HG03460 (cell line): Measurements from ENCODE around the gene SULT1C4.
"Not testable (repeated sequence)": the region's sequence is repeated elsewhere in the genome, so short reads cannot be mapped to it uniquely, and the experiment has no call there.

ENCODE experiments used
- ATAC-seq: cut with Tn5 transposase; IDR thresholded peaks from one replicate; pipeline ENCODE4 v1.9.1; 2021; ENCODE audit not compliant: unreplicated experiment

Gene SULT1C4

GRCh38 chr2:108377815-108378630 is at the start of gene SULT1C4:
TSS of gene SULT1C4 (plus strand) at chr2:108377954. CDS start at chr2:108378338, 384 bp downstream.
- ATAC-seq = no peak

DNA sequence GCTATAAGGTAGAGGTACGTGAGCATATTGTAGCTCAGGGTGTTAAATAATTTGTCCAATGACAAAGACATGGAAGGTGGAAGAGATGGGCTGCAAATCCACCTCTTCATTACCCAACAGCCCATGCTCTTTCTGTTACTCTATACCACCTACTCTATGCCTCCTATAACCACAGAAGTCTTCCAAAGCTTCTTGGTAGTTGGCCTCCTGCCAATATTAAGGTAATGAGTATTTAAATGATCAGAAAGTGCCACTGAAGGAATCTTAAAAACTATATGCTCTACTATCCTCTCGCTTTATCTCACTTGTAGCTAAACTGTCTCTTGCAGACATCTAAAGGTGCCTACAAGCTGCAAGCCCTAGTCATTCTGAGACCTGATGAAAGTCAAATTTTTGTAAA is 48.0 kb upstream of the SULT1C4 start:
- no peak for ATAC-seq

DNA sequence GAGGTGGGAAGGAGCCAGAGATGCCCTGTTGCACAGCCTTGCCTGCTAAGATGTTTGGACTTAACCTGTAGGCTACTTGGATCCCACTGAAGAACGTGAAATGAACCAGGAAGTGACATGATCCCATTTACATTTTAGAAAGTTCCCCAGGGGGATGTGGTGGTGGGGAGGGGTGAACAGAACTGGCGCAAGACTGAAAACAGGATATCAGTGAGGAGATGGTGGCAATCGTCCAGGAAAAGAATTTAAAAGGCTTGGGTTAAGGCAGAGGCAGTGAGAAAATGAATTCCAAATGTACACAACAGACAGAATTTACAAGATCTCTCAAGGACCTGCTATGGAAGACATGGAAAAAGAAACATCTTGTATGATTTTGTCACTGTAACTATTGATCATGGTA is 46.8 kb upstream of the SULT1C4 start:
- ATAC-seq = no peak

DNA sequence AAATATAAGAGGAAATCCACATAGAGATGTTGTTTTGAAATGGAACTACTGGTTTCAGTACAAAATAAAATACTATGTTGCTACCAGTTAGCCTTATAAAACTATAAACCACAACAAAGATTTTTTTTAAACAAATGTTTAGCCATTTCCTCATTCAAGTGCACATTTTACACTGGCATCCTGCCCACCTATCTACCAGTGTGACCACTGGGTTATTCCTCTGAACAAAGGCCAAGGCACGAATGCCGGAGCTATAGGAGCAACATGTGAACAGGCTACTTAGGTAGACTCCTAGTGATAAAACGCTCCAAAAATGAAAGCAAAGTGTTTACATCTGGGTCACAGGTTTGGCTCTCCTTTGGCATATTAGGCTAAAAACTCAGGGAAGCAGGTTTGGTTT is 31.8 kb upstream of the SULT1C4 start:
- ATAC-seq = no peak

DNA sequence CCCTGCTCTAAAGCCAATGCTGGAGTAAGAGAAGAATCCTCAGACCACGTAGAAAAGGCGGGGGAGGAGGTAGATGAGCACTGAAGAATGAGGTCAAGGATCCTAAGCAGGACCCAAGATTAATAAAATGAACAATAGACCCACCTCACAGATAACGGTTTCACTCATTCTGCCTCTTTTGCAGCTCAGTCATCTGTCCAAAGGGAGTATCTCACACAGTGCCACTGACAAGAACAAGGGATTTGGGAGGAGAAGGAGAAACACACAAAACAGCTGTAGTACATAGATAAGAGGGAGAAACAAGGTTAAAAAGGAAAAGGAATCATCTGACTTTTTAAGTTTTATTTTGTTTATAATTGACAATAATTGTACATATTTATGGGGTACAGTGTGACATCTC is 30.9 kb upstream of the SULT1C4 start:
- ATAC-seq = no peak

- no peak for ATAC-seq
Measured at GRCh38 chr2:108347786-108348185, 30.0 kb upstream of the SULT1C4 start.

DNA sequence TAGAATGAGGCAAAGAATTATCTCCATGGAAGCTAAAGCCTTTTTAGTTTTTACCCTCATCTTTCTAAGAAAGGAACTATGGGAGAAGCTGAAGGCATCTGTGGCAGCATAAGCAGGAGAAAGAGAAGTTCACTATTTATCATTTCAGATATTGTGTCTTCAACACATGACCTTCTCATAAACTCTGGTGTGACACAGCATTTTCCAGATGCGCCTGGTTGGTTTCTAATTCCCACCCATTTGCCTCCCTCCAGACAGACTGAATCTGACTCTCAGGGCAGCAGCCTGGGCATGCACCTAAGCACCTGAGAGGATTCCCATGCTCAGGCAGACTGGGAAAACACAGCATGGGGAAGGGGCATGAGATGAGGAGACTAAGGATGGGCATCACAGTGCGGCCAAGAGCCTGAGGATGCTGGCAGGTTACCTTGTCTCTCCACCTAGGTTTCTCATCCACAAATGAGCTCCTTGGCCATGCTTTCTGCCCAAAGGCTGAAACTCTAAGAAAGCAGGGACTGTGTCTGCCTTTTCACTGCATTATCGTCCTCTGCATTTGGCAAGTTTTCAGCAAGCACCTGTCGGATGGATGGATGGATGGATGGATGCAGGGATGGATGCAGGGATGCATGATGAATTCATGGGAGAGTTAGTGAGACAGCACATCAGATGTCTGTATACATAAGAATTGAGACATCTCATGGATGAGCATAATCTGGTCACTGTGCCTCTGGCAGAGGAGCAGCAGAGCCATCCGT is 28.8 kb upstream of the SULT1C4 start:
- no peak for ATAC-seq

- ATAC-seq = no peak
Measured at GRCh38 chr2:108349571-108349928, 28.2 kb upstream of the SULT1C4 start.

- no peak for ATAC-seq
Measured at GRCh38 chr2:108351889-108352288, 25.9 kb upstream of the SULT1C4 start.

GRCh38 chr2:108354136-108354535 is 23.6 kb upstream of the SULT1C4 start:
- no peak for ATAC-seq

DNA sequence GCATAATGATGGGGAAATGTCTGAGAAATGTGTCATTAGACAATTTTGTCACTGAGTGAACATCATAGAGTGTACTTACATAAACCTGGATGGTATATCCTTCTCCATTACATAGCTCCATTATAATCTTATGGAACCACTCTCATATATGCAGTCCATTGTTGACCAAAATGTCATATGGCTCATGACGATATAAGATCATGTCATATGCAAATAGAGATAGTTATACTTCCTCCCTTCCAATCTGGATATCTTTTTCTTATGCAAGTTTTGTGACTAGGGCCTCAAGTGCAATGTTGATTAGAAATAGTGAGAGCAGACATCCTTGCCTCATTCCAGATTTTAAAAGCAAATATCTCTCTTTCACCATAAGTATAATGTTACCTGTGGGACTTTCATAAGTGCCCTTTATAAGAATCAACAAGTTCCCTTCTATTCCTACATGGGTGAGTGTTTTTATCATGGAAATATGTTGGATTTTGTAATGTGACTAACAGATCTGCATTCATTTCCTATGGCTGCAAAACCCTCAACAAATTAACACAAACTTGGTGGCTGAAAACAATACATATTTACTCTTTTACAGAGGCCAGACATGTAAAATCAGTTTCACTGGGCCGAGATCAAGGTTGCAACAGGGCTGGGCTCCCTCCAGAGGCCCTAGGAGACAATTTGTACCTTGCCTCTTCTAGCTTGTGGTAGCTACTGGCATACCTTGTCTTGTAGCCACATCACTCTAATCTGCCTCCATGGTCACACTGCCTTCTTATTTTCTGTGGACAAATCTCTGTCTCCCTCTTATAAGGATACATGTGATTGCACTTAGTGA is 21.6 kb upstream of the SULT1C4 start:
- ATAC-seq = no peak

DNA sequence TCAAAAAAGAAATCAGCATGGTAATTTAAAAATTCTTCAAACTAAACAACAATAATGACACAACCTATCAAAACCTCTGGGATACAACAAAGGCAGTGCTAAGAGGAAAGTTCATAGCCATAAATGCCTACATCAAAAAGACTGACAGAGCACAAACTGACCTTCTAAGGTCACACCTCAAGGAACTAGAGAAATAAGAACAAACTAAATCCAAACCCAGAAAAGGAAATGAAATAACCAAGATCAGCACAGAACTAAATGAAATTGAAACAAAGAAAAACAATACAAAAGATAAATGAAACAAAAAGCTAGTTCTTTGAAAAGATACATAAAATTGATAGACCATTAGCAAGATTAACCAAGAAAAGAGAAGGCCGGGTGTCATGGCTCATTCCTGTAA is 18.4 kb upstream of the SULT1C4 start:
- not testable (repeated sequence) for ATAC-seq

DNA sequence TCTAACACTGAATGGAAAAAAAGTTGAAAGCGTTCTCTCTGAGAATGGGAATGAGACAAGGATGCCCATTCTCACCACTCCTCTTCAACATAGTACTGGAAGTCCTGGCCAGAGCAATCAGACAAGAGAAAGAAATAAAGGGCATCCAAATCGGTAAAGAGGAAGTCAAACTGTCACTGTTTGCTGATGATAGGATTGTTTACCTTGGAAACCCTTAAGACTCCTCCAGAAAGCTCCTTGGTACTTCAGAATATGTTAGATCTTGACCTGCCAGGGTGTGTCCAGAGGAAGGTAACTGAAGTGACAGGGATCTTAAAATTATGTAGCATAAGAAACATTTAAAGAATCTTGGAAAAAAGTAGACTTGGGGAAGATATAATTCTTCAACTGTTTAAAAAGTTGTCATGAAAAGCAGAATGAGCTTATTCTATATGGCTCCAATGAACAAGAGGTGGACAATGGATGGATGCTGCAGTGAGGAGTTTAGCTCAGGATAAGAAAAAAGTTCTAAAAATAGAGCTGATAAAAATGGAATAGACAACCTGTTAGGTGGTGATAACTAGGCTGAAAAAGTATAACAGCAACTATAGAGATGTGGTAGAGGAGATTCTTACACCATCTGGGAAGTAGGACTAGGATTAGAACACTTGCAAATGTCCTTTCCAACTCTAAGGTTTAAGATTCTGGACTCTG is 16.8 kb upstream of the SULT1C4 start:
- ATAC-seq = no peak

DNA sequence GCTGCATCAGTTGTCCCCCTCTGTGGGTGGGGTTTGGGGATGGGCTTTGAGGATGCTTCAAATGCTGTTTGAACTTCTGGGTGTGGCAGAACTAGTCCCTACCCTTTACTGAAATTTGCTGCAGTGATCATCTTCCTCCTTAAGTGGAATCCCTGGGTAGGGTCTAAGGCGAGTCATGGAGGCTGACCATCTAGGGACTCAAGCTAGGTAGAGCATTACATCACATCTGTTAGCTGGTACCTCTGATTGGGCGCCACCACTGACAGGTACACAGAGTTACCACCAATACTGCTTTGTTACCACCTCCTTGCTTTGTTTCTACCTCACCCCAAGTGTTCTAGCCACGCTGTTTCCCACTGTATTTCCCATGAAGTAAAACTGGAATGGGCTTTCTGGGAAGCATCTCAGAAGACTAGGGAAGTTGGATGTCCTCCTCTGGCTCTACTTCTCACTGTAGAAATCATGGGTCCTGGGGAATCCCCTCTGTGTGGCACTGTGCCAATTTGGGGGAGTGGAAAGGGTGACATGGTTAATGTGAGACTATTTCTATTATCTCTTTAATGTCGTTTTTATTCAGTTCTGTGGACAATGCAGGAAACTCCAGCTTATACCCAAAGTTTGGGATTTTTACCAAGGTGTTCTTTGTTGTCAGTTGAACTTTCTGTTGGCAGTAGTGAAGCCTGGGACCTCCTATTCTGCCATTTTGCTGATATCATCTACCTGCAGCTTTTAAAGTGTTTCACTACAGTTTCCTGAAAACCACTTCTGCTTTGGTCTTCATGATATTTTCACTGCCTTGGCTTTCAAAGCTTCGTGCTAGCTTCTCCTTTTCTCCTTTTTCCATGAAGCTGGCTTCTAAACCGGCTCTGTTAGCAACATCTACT is 14.5 kb upstream of the SULT1C4 start:
- ATAC-seq = no peak

GRCh38 chr2:108363908-108364225 is 13.9 kb upstream of the SULT1C4 start:
- no peak for ATAC-seq

DNA sequence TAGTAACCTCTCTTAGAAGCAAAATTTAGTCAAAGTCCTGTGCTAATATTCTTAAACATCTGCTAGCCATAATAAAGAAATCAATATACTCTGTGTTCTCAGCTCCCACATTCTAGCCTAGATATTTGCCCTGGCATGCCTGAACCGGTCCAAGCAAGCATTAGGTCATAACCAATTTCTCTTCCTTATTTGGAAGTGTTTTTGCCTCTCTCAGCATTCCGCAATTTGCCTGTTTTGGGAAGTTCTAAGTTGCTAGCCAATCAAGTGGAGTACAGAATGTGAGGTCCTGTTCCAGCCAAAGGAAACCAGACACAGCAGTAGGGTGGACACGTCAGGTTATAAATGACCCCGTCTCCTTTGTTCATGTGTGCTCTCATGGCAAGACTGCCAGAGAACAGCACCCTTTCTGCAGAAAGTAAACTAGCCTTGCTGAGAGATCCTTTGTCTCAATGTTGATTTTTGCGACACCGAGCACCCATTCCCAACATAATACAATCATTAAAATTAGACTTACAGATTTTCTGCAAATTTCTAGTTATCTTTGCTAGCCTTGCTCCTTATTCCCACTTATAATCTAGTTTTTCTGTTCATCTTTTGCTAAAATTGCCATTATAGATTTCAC is 13.0 kb upstream of the SULT1C4 start:
- ATAC-seq = no peak

DNA sequence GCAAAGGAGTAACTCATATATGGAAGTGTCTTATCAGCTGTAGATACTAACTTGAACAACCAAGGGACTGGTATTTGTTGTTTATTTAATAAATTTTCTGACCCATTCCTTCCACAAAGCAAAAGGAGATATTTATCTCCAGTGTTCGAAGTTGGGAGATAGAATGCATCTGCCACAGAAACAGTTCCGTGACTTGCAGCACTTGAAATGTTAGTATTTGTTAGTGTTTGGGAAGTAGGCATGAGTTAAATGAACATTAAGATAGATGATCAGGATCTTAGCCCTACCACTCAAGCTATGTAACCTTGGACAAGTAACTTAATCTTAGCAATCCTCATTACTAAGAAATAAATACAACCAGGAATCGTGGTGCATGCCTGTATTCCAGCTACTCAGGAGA is 12.1 kb upstream of the SULT1C4 start:
- ATAC-seq = no peak

DNA sequence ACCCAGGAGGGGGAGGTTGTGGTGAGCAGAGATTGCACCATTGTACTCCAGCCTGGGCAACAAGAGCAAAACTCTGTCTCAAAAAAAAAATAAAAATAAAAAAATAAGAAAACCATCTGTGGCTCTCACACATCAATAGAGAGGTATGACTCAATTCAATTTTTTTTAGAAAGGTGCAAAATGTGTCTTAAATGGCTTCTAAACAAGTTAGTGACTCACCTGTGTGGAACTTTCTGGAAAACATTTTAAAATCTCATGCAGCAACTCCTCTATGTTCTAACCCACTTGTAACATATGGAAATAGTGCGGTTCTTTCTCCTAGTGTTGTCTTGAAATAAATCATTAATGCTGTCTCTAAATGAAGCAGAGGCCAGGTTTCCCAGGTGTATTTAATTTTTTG is 10.7 kb upstream of the SULT1C4 start:
- no peak for ATAC-seq

DNA sequence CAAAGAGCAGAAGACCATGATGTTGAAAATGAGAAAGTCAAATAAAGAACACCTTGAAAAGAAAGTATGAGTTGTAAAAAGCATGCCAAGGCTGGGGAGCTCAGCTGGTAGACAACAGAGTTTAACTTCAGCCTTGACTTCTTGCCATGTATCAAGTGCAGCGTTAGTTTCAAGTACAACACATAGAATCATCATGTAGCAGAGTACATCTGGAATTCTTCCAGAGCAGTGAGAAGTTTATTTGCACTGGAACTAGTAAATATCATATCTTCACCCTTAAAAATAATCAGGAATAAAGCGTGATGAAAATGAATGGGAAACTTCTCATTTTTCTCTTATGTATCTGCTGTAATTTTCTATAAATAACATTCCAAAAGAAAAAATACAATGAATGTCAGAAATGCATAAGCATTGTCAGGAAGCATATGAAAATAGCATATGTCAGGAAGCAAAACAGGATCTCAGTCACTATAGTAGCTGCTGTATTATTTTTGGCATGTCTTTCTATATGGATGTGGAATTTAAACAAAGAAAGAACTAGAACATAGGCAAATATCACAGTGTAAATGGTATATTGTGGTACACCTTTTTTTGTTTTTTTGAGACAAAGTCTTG is 10.1 kb upstream of the SULT1C4 start:
- ATAC-seq = no peak
